GM23248 (cell line): ENCODE measurements around the gene ANKRD61.

Experiments
- EZH2 ChIP-seq: fragments of 200-600 bp; sonication (generic); IDR thresholded peaks from 2 replicates; pipeline ENCODE4 v1.6.1; 2018; ENCODE audit warnings: antibody characterized with exemption, mild to moderate bottlenecking; ENCODE audit not compliant: insufficient read depth, poor library complexity, severe bottlenecking
- EZH2phosphoT487 ChIP-seq: fragments of 200-600 bp; sonication (generic); IDR thresholded peaks from 2 replicates; pipeline ENCODE4 v1.6.1; 2018; ENCODE audit warnings: antibody characterized with exemption, moderate library complexity, mild to moderate bottlenecking, low read depth; ENCODE audit not compliant: insufficient read depth

GRCh38 chr7:6008668-6009611 lies 22.2 kb upstream of the ANKRD61 start, which contains the start of the genes AIMP2 and PMS2:
- TF ChIP-seq EZH2 (no peak), EZH2phosphoT487 (no peak)
